Measurements from ENCODE around the gene FBLL1.
"Not testable (repeated sequence)": the region's sequence is repeated elsewhere in the genome, so short reads cannot be mapped to it uniquely, and the experiment has no call there.

FBLL1 gene

GRCh38 chr5:168530621-168531150 is 1.6 kb downstream of the FBLL1 start:
- Mint-ChIP-seq H3K27me3 (peaks cover 47% of the 10 kb centered on the region), H3K4me3 (no peak overlapping the region), H3K36me3 (ENCODE audit: low read depth) (no peaks in the 10 kb centered on the region)

GRCh38 chr5:168531191-168531590 is 2.1 kb downstream of the FBLL1 start:
- H3K27me3 Mint-ChIP-seq = peaks cover 47% of the 10 kb centered on the region
- no peak overlapping the region for H3K27ac Mint-ChIP-seq
- intact Hi-C loops (cut with micrococcal nuclease) = no loop called here

More at GRCh38 chr5:168530621-168531150, 1.6 kb downstream of the FBLL1 start:
- intact Hi-C loops (cut with micrococcal nuclease) = no loop called here
- Mint-ChIP-seq H3K27ac (no peak overlapping the region), H3K9me3 (no peaks in the 10 kb centered on the region), H3K4me1 (ENCODE audit: low read depth) (peaks cover 12% of the 10 kb centered on the region)

GRCh38 chr5:168531987-168532864 is 3.1 kb downstream of the FBLL1 start:
- intact Hi-C loops (cut with micrococcal nuclease) = no loop called here
- H3K27me3 Mint-ChIP-seq = peaks cover 46% of the 10 kb centered on the region
- peaks cover 12% of the 10 kb centered on the region for H3K4me1 Mint-ChIP-seq (ENCODE audit: low read depth)
- H3K9me3 Mint-ChIP-seq = no peaks in the 10 kb centered on the region
- H3K36me3 Mint-ChIP-seq (ENCODE audit: low read depth) = no peaks in the 10 kb centered on the region
- no peak overlapping the region for H3K27ac Mint-ChIP-seq
- no peak overlapping the region for H3K4me3 Mint-ChIP-seq

More at GRCh38 chr5:168531191-168531590, 2.1 kb downstream of the FBLL1 start:
- peaks cover 12% of the 10 kb centered on the region for H3K4me1 Mint-ChIP-seq (ENCODE audit: low read depth)
- no peaks in the 10 kb centered on the region for H3K36me3 Mint-ChIP-seq (ENCODE audit: low read depth)
- no peaks in the 10 kb centered on the region for H3K9me3 Mint-ChIP-seq
- H3K4me3 Mint-ChIP-seq = no peak overlapping the region

- intact Hi-C loops (cut with micrococcal nuclease); H3K9me3 Mint-ChIP-seq; H3K4me1 Mint-ChIP-seq (ENCODE audit: low read depth); H3K36me3 Mint-ChIP-seq (ENCODE audit: low read depth); H3K27ac Mint-ChIP-seq; H3K4me3 Mint-ChIP-seq: not testable (repeated sequence)
- peaks cover 28% of the 10 kb centered on the region for H3K27me3 Mint-ChIP-seq
Observed at GRCh38 chr5:168534351-168534750, 5.2 kb downstream of the FBLL1 start.

- no peaks in the 10 kb centered on the region for H3K4me1 Mint-ChIP-seq (ENCODE audit: low read depth)
- peaks cover 6% of the 10 kb centered on the region for H3K27me3 Mint-ChIP-seq
- H3K36me3 Mint-ChIP-seq (ENCODE audit: low read depth) = no peaks in the 10 kb centered on the region
- no peaks in the 10 kb centered on the region for H3K9me3 Mint-ChIP-seq
- intact Hi-C loops (cut with micrococcal nuclease) = no loop called here
- no peak overlapping the region for H3K27ac Mint-ChIP-seq
- no peak overlapping the region for H3K4me3 Mint-ChIP-seq
Observed at GRCh38 chr5:168537176-168537575, 8.1 kb downstream of the FBLL1 start.

- Mint-ChIP-seq H3K27me3 (no peaks in the 10 kb centered on the region), H3K9me3 (no peaks in the 10 kb centered on the region), H3K27ac (no peak overlapping the region), H3K4me1 (ENCODE audit: low read depth) (no peaks in the 10 kb centered on the region), H3K4me3 (no peak overlapping the region), H3K36me3 (ENCODE audit: low read depth) (peaks cover 56% of the 10 kb centered on the region)
- intact Hi-C loops (cut with micrococcal nuclease) = no loop called here
Observed at GRCh38 chr5:168549554-168549953, 20.4 kb downstream of the FBLL1 start.

- intact Hi-C loops (cut with micrococcal nuclease) = no loop called here
- H3K36me3 Mint-ChIP-seq (ENCODE audit: low read depth) = peaks cover 56% of the 10 kb centered on the region
- H3K9me3 Mint-ChIP-seq = no peaks in the 10 kb centered on the region
- H3K4me3 Mint-ChIP-seq = no peak overlapping the region
- no peaks in the 10 kb centered on the region for H3K27me3 Mint-ChIP-seq
- H3K4me1 Mint-ChIP-seq (ENCODE audit: low read depth) = no peaks in the 10 kb centered on the region
- H3K27ac Mint-ChIP-seq = no peak overlapping the region
Observed at GRCh38 chr5:168550656-168551055, 21.6 kb downstream of the FBLL1 start.

GRCh38 chr5:168552146-168552545 is 23.0 kb downstream of the FBLL1 start:
- H3K9me3 Mint-ChIP-seq = no peaks in the 10 kb centered on the region
- no peaks in the 10 kb centered on the region for H3K27me3 Mint-ChIP-seq
- H3K27ac Mint-ChIP-seq = no peak overlapping the region
- no peaks in the 10 kb centered on the region for H3K4me1 Mint-ChIP-seq (ENCODE audit: low read depth)
- H3K36me3 Mint-ChIP-seq (ENCODE audit: low read depth) = peaks cover 62% of the 10 kb centered on the region
- intact Hi-C loops (cut with micrococcal nuclease) = no loop called here
- no peak overlapping the region for H3K4me3 Mint-ChIP-seq

GRCh38 chr5:168553377-168554130 is 24.4 kb downstream of the FBLL1 start:
- no peak overlapping the region for H3K4me3 Mint-ChIP-seq
- no peak overlapping the region for H3K27ac Mint-ChIP-seq
- intact Hi-C loops (cut with micrococcal nuclease) = no loop called here
- peaks cover 66% of the 10 kb centered on the region for H3K36me3 Mint-ChIP-seq (ENCODE audit: low read depth)
- no peaks in the 10 kb centered on the region for H3K27me3 Mint-ChIP-seq
- H3K4me1 Mint-ChIP-seq (ENCODE audit: low read depth) = no peaks in the 10 kb centered on the region
- H3K9me3 Mint-ChIP-seq = no peaks in the 10 kb centered on the region

GRCh38 chr5:168557389-168557788 is 28.3 kb downstream of the FBLL1 start:
- Mint-ChIP-seq H3K27me3 (no peaks in the 10 kb centered on the region), H3K36me3 (ENCODE audit: low read depth) (peaks cover 82% of the 10 kb centered on the region), H3K9me3 (no peaks in the 10 kb centered on the region), H3K4me1 (ENCODE audit: low read depth) (no peaks in the 10 kb centered on the region), H3K27ac (no peak overlapping the region), H3K4me3 (no peak overlapping the region)
- intact Hi-C loops (cut with micrococcal nuclease) = no loop called here

- intact Hi-C loops (cut with micrococcal nuclease) = loop anchor here (5.0 kb wide), 1 partner anchor 65 kb away; no protein-coding TSS in a partner anchor
- no peaks in the 10 kb centered on the region for H3K9me3 Mint-ChIP-seq
- peaks cover 74% of the 10 kb centered on the region for H3K36me3 Mint-ChIP-seq (ENCODE audit: low read depth)
- no peak overlapping the region for H3K4me3 Mint-ChIP-seq
- H3K4me1 Mint-ChIP-seq (ENCODE audit: low read depth) = no peaks in the 10 kb centered on the region
- no peaks in the 10 kb centered on the region for H3K27me3 Mint-ChIP-seq
- no peak overlapping the region for H3K27ac Mint-ChIP-seq
Observed at GRCh38 chr5:168562279-168562678, 33.2 kb downstream of the FBLL1 start.

GRCh38 chr5:168563959-168564358 is 34.9 kb downstream of the FBLL1 start:
- H3K27me3 Mint-ChIP-seq = no peaks in the 10 kb centered on the region
- intact Hi-C loops (cut with micrococcal nuclease) = loop anchor here (5.0 kb wide), 1 partner anchor 67 kb away; no protein-coding TSS in a partner anchor
- no peaks in the 10 kb centered on the region for H3K4me1 Mint-ChIP-seq (ENCODE audit: low read depth)
- H3K27ac Mint-ChIP-seq = no peak overlapping the region
- H3K36me3 Mint-ChIP-seq (ENCODE audit: low read depth) = peaks cover 76% of the 10 kb centered on the region
- no peaks in the 10 kb centered on the region for H3K9me3 Mint-ChIP-seq
- no peak overlapping the region for H3K4me3 Mint-ChIP-seq

- Mint-ChIP-seq H3K27ac (no peak overlapping the region), H3K27me3 (no peaks in the 10 kb centered on the region), H3K4me3 (no peak overlapping the region), H3K9me3 (no peaks in the 10 kb centered on the region), H3K36me3 (ENCODE audit: low read depth) (peaks cover 56% of the 10 kb centered on the region), H3K4me1 (ENCODE audit: low read depth) (peaks cover 15% of the 10 kb centered on the region)
- intact Hi-C loops (cut with micrococcal nuclease) = no loop called here
Observed at GRCh38 chr5:168568738-168569137, 39.6 kb downstream of the FBLL1 start.
